GM19239 (cell line): ENCODE results near the gene SIGLEC6.

ENCODE experiments used
- DNase-seq: peaks from one replicate; pipeline ENCODE4 v3.0.0; 2011; ENCODE audit warnings: low spot score; ENCODE audit not compliant: insufficient read length
- FAIRE-seq: peaks from 2 replicates; lab custom pipeline; 2011; peaks lifted over from hg19 to GRCh38; lab: Jason Lieb, UNC

The SIGLEC6 gene

DNA sequence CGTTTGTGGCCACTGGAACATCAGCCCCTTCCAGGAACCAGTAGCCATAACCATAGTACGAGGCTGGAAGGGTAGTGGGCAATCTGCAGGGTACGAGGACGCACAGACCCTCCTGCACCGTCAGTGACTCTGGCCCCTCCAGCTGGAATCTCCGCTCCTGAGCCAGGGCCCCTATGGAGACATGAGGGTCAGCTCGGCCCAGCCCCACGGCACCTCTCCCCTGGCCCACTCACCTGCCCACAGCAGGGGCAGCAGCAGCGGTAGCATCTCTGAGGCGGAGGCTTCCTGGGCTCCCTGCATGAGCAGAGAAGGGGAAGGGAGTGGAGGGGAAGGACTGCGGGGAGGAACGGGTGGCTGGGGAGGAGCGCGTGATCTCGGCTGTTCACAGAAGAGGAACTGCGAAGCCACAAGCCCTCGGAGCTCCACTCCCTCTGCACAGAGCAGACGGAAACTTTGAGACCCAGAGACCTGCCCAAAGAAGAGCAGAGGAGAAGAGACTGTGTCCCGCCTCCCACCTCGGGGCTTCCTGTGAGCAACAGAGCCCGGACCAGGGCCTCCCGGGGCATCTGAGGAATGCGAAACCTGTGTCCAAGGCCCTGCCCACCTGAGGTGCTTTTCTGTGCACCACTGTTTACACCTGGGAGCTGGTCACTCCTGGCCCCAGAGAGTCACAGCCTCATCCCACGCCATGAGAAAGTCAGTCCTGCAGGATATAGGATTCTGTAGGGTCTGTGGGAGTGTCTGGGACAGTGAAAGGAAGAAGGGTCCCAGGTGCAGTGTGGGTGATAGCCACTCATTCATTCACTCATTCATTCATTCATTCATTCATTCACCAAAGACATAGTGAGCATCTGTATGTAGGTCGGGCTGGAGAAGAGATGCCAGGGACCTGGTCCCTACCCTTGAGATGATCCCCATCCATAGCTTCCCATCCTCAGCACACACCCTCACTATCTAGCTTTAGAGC, at the start of gene SIGLEC6:
TSS of gene SIGLEC6 (minus strand) at position 322 of the 967 bp plus-strand sequence. CDS start at position 300, 22 bp downstream.
- no peak for FAIRE-seq
- no peak for DNase-seq

DNA sequence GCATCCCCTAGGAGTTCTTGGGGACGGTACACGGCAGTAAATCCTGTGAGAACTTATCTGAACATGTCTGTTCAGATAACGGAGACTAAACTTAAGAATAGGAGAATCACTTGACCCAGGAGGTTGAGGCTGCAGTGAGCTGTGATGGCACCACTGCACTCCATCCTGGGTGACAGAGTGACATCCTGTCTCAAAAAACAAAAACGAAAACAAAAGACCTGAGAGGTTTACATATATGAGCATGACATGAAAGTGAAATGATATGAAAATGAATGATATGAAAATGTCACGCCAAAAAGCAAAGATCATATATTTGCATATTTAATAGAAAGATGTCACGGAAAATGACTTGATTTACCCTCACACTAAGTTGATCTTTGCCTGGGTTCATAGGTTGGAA, 45.4 kb upstream of the SIGLEC6 start:
- no peak for FAIRE-seq
- no peak for DNase-seq

DNA sequence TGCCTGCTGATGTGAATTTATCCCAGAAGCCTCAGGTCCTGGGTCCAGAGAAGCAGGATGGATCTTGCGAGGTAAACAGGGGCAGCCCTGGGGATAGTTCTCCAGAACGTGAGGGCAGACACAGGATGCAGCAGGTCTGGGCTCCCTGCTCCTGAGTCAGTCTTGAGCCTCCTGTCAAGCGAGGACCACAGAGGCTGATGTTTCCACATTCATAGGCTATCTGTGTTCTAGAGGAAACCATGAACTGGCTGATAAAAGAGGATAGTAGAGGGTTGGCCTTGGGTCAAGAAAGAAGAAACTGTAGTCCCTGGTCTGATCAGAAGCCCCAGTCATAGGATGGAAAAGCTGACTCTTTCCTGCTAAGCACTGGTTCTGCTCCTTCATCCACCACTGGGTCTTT, 41.9 kb upstream of the SIGLEC6 start:
- DNase-seq = no peak
- no peak for FAIRE-seq

DNA sequence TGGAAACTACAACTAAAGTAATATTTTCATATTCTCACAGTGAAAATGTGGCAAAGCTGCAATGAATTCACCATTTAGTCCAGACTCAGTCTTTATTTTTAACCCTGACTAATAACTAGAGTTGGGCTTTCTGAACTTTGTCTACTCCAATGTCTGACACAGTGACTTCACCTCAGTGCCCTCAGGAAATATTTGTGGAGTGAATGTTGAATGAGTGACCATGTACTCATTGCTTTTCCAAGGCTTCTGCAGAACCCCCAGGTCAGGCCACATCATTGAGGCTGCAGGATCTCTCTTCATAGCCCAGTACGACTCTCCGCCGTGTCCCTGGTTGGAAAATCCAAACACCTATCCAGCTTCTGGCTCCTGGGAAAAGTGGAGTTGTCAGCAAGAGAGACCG, 41.4 kb upstream of the SIGLEC6 start:
- FAIRE-seq (no peak), DNase-seq (no peak)

DNA sequence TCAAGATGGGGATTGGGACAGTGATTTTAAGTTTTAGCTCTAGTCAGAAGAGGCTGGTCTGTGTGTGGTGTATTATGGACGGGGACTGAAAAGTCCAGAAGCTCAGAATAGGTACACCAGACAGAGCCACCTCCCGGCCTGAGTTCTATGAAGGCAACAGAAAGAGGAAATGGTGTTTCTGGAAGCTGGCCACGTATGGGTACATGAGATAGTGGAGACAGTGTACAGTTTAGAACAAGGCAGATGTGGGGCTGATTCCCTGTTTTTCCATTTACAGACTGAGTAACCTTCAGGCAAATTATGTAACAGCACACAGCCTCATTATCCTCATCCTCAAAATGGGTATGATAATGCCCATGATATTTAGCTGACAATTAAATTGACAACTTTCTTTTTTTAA, 40.9 kb upstream of the SIGLEC6 start:
- no peak for DNase-seq
- FAIRE-seq = no peak

DNA sequence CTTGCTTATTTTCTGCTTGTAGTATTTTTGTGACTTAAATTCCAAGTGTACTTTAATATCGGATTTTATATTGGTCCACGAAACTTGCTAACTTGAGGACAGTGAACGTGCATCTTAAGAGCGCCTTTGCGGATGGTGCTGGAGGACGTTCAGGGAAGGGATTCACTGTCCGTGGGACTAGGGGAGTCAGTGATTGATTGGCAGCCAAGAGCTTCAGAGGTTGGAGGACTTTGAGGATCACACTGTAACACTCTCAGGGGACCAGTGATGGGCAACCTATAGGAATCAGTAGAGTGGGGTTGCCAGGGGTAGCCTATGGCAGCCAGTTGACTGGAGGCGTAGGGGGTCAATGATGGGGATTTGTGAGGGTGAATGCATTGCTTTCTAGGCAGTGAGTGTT, 40.1 kb upstream of the SIGLEC6 start:
- DNase-seq = no peak
- peak; percentile 33 for FAIRE-seq

DNA sequence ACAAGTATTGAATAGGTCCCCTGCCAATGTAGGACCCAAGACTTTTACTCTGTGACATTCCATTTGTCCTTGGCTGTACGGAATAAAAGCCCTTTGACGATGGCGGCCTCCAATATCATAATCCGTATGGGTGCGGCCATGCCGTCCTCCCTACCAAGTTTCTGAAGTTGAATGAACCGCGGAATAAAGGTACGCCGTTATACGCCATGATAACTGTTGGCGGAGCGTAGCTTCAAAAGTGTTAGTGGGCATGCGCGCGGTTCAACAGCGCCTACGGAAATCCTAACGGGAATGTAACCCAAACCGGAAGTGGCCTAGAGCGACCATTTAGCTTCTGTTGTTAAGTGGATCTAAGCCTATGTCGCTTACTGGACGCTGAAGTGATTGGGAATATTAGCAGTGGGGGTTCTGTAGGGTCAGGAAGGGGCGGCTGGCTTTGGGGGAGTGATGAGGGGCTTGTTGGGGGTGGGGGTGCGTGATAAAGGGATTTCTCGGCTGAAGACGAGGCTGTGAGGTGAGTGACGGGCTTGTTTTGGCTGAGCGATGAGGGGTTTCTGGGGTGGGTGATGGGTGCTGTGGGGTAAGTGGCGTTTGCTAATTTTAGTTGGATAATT, 39.6 kb upstream of the SIGLEC6 start, which contains the start of gene ZNF175:
TSS of gene ZNF175 (plus strand) at position 322 of the 614 bp plus-strand sequence. CDS start 2,047 bp downstream, outside the sequence.
- DNase-seq (peak; percentile 50), FAIRE-seq (peak; percentile 100)

DNA sequence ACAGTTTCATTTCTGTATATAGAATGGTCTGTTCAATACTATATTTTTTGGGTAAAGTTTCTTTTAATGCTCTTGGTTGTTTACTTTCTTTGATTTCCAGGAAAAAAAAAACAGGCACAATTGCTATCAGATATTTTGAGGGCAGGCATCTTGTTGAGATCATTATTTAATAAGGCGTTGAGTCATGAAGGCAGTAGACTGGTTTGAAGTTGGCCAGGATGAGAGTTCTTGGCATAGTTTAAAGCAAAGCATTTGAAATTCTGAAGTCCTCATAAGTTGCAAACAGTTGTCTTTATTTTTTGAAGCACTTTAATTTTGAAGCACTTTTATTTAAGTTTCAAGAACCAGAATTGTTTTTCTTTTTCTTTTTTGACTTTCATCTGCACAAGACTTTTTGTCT, 37.0 kb upstream of the SIGLEC6 start:
- FAIRE-seq (no peak), DNase-seq (no peak)

DNA sequence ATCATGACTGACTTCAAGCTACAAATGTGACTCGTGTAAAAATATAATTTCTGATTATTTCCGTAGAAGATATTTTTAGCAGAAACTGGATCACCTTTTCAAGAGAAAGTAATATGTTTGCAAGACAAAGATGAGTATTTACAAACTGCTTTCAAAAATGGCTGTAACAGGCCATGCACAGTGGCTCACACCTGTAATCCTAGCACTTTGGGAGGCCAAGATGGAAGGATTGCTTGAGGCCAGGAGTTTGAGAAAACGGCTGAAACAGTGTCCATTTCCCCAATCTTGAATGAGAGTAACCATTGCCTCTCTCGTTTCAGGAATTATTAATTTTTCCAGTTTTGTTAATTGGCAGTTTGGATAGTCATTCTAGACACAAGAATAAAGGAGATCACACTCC, 36.1 kb upstream of the SIGLEC6 start:
- FAIRE-seq (no peak), DNase-seq (no peak)

DNA sequence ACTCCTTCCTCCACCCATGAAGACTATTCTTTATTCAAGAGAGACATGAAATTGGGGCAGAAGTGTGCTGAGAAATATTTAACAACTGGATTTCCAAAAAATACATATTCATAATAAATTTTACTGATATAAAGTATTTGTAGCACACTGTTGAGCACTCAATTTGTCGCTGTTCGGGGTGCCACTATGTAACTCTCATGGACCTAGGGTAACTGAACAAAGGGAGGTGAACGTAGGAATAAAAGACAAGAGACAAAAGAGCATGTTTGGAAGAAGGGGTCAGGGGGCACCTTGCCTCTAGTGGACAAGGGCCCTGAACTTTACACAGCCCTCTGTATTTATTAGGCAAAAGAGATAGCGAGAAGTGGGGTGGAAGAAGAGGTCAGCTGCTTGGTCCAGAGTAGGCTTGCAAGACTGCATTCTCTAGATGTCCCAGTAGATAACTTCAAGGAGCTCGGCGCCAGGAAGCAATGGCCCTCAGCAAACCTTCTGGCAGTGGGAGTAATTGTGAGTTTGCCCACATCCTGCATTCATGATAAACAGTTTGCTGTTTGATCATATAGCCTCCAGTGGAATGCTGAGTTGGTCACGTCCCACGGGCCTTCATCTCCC, 35.1 kb upstream of the SIGLEC6 start:
- DNase-seq (no peak), FAIRE-seq (no peak)

DNA sequence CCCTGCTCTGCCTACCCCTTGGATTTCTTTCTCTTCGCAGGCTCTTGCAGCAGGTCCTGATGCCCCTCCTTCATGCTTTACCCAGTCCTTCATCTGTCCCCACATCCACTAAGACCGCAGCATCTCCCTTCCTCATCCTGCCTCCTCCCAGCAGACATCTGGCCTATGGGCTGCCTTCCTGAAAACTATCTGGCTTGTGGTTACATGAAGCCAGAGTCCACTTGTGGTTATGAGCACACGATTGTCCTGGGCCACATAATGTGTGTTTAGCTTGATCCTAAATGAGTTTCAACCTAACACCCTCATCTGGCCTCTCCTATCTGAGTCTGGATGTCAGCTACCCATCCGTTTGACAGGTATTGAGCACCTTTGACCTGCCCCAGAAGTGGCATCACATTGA, 34.1 kb upstream of the SIGLEC6 start:
- FAIRE-seq (no peak), DNase-seq (no peak)

DNA sequence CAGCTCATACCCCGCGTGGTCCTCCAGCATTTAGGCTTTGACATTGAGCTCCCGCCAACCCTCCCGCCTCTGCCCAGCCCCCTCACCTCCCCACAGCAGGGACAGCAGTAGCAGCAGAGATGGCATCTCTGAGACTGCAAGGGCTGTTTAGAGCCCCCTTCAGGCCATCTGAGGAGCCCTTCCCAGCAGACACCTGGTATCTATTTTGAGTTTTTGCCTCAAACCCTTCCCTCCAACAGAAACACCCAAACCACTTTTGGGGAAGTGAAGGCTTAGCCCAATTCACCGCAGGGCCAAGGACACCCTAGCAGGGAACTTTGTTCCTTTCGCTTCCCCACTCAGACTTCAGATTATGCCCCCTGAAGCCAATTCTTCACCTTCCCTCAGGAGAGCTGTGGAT, 33.3 kb upstream of the SIGLEC6 start:
- no peak for FAIRE-seq
- DNase-seq = no peak

DNA sequence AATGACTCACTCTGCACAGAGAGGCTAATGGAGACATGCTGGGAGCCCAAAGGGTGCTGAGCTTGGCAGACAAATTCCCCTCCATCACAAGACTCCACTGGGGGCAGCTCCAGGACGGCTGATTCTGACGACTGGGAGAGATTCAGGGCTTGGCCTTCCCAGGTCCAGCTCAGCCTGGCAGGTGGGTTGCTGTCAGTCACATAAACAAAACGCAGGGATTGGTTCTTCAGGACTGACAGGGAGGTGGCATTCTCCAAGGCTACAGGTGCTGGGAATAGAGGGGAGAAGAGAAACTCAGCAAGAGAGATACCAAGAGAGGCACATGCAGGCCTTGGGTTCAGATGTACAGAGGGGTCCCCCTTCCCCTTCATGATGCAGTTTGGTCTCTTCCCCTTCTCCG, 28.9 kb upstream of the SIGLEC6 start:
- FAIRE-seq (no peak), DNase-seq (no peak)

DNA sequence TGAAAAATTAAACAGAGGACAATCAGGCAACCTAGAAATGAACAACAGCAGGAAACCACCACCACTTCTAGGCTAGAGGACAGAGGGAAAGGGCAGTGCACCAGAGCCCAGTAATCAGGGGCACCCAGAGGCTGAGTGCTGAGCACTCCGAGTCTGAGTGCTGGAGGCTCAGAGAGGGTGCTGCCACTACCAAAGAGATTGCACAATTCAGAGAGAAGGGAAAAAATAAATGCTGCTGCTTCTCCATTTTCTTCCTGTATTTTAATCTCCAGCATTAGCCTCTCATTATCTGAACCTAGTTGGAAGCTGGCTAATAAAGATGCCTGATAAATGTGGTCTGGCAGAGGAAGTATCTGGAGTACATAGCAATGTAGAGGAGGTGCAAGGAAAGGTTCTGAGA, 27.8 kb upstream of the SIGLEC6 start:
- DNase-seq (no peak), FAIRE-seq (no peak)

DNA sequence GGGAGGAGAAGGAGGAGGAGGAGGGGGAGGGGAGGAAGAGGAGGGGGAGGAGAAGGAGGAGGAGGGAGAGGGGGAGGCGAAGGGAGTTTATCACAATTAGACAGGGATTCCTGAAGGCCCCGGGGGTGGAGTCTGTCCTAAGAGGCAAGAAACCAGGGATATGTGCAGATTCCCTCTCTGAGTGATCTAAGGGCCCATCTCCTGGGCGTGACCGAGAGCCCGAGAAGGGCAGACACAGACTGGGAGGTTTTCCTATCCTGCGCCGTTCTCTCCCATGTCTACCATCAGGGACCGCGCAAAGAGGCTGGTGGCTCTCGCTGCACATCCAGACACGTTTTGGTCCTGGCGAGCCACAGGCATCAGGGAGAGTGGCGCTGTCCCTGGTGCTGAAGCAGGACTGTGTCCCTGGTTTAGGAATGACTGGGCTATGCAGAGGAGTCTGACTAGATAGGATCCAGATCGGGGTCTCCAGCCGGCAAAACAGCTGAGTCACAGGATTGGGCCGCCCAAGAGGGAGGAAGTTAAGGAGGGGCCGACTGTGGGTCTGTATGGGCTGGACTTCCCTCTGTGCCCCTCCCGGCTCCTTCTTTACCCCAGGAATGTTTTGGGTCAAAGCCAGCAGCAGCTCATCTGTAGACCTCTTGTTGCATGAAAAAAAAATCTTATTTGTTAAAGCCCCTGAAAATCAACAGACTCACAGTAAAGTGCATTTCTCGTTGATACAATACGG, 21.7 kb upstream of the SIGLEC6 start:
- FAIRE-seq (no peak), DNase-seq (no peak)

DNA sequence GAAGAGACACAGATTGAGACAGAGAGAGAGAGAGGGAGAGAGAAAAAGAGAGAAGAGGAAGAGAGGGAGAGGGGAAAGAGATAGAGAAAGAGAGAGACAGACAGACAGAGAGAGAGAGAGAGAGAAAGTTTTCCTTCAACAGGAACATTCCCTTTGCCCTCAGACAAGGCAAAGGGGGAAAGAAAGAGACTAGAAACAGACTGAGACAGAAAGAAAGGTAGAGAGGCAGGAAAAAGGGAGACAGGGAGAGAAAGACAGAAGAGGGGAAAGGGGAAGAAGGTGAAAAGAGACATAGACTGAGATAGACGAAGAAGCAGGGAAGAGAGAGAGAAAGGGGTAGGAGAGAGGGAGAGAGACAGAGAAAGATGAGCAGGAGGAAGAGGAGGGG, 21.1 kb upstream of the SIGLEC6 start:
- no peak for FAIRE-seq

DNA sequence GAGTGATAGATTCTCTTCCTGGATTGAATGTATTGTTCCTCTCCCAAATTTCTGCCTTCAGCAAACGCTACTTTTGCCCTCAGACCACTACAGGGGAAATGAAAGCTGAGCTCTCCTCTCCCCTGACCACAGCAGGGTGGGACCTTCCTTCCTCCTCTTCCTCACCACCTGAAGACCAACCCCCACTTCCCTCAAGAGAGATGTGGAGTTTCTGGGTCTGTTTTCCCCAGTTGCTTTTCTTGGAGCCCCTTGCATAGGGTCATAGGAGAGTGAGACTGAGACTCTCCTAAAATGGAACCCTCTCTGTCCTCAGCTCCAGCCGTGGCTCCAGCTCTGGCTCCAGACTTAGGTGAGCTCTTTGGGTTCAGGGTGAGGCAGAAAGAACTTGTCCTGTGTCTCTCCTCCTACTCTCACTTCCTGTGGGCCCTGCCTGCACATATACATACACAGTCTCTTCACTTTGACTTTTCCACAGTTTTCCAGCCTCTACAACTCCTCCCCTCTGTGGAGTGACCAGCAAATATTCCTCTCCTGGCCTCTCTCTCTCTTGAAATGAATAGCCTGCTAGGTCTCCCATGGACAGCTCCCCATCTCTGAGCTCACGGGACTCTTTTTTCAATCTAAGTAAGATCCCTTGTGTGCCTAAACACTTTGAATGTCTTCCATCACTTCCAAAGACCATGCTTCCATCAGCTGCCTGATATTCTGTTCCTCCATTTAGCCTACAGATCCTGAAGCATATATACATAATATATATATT, 20.4 kb upstream of the SIGLEC6 start:
- no peak for DNase-seq
- no peak for FAIRE-seq

More for the DNA sequence above, 21.1 kb upstream of the SIGLEC6 start:
- DNase-seq = no peak

DNA sequence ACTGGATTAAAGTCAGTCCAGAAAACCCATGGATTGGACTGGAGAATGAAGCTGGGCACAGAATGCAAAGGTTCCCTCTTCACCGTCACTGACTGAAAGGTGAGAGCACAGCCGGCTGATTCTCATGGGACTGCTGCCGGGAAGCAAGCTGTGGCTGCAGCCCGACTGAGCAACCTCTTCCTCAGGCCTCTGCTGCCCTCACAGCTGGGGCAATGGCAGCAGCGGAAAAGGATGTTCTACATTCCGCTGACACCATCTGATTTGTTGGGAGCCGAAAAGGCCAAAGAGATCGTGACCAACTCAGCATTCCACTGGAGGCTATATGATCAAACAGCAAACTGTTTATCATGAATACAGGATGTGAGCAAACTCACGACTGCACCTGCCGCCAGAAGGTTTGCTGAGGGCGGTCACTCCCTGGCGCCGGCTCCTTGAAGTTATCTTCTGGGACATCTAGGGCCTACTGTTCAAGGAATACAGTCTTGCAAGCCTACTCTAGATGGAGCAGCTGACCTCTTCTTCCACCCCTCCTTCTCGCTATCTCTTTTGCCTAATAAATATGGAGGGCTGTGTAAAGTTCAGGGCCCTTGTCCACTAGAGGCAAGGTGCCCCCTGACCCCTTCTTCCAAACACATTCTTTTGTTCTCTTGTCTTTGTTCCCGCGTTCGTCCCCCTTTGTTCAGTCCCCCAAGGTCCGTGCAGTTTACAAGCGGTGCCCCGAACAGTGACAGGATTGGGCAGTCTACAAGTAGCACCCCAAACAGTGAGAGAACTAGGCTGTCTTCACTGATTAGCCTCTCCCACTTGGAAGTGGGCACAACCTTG, 19.6 kb upstream of the SIGLEC6 start:
- no peak for DNase-seq
- FAIRE-seq = no peak
